ENCODE measurements around the gene ZNF580. TPM values are rescaled to one million over a fixed set of nuclear protein-coding genes. Genes with fewer than 3 reads are reported as not detected.
A peak's percentile ranks its signal among the peaks of the same experiment; 100 is the strongest.

The ZNF580 gene
- total and polyA plus RNA-seq, 10 of the 15 experiments (the other 5 are each of a cell fraction or from before 2014, with no cell fraction given): 2.3 to 31.8 (median 10.0) TPM

DNA sequence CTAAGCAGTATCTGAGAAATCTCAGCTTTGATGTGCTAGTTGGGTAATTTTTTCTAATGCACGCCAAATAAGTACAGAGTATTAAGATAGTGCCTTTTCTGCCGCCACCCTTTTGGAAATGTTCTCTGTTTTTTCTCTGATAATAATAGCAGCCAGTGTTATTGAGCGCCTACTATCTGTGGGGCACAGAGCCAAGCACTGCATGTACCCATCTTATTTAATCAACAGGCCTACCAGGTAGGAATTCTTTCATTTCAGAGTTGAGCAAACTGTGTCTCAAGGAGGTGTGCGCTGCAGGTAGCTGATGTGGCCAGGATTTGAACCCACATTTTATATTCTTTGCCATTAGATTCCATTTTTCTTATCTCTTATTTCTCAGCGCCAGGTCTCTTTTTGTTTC is 35.6 kb downstream of the ZNF580 start:
- Histone ChIP-seq H3K36me3 (ENCODE audit: control insufficient read depth in 2 of 2, insufficient read depth in 2 of 2, low read length in 1 of 2) (peaks cover 16 to 20% of the 10 kb centered on the region in 2 experiments), H3K27ac (ENCODE audit: control insufficient read depth, insufficient read depth) (peak overlapping the region; percentile 94), H3K79me2 (ENCODE audit: control insufficient read depth, insufficient read depth, low read length) (peaks cover 62% of the 10 kb centered on the region), H3K27me3 (replicated peaks in 1 of 2; ENCODE audit: control insufficient read depth in 2 of 2, insufficient read depth in 2 of 2, low read length in 1 of 2) (no peaks in the 10 kb centered on the region), H3K4me2 (ENCODE audit: control insufficient read depth, insufficient read depth) (peak overlapping the region; percentile 100), H2AFZ (ENCODE audit: control insufficient read depth, low read depth, low read length) (no peak overlapping the region), H3K9me3 (replicated peaks; ENCODE audit: control insufficient read depth, insufficient read depth, low read length) (no peaks in the 10 kb centered on the region), H3K4me3 (peak overlapping the region; percentile 92), H3K4me1 (ENCODE audit: control insufficient read depth, insufficient read depth, low read length) (peaks cover 29% of the 10 kb centered on the region), H3K9ac (ENCODE audit: control insufficient read depth, insufficient read depth, low read length) (peak overlapping the region; percentile 97), H4K20me1 (ENCODE audit: control insufficient read depth, insufficient read depth) (peaks cover 6% of the 10 kb centered on the region; the same call in 1 of the 2 replicates)
- TF ChIP-seq RELA (IDR thresholded peaks at IDR 0.05; ENCODE audit: borderline replicate concordance, partially characterized antibody): no peak
- no peak for TF ChIP-seq SUZ12 (IDR thresholded peaks at IDR 0.05; ENCODE audit: unreplicated experiment)
- TF ChIP-seq ESRRA (IDR thresholded peaks at IDR 0.05; ENCODE audit: low read length): no peak
- no peak for TF ChIP-seq E2F8 (IDR thresholded peaks at IDR 0.05; ENCODE audit: low read depth, partially characterized antibody)
- TF ChIP-seq PBX3 (IDR thresholded peaks at IDR 0.05; ENCODE audit: insufficient replicate concordance, low read depth, low read length): no peak
- TF ChIP-seq E4F1 (IDR thresholded peaks at IDR 0.05; ENCODE audit: borderline replicate concordance, partially characterized antibody): no peak
- TF ChIP-seq, protein P1, sequence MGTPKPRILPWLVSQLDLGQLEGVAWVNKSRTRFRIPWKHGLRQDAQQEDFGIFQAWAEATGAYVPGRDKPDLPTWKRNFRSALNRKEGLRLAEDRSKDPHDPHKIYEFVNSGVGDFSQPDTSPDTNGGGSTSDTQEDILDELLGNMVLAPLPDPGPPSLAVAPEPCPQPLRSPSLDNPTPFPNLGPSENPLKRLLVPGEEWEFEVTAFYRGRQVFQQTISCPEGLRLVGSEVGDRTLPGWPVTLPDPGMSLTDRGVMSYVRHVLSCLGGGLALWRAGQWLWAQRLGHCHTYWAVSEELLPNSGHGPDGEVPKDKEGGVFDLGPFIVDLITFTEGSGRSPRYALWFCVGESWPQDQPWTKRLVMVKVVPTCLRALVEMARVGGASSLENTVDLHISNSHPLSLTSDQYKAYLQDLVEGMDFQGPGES (IDR thresholded peaks at IDR 0.05): no peak
- no peak for TF ChIP-seq ZNF274 (IDR thresholded peaks at IDR 0.05; ENCODE audit: insufficient read depth, insufficient read length)
- no peak for TF ChIP-seq HDAC2 (IDR thresholded peaks at IDR 0.05)
- TF ChIP-seq, protein P2, sequence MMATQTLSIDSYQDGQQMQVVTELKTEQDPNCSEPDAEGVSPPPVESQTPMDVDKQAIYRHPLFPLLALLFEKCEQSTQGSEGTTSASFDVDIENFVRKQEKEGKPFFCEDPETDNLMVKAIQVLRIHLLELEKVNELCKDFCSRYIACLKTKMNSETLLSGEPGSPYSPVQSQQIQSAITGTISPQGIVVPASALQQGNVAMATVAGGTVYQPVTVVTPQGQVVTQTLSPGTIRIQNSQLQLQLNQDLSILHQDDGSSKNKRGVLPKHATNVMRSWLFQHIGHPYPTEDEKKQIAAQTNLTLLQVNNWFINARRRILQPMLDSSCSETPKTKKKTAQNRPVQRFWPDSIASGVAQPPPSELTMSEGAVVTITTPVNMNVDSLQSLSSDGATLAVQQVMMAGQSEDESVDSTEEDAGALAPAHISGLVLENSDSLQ (IDR thresholded peaks at IDR 0.05): no peak
- no peak for TF ChIP-seq EP300 (IDR thresholded peaks at IDR 0.05; ENCODE audit: borderline replicate concordance in 1 of 2, control insufficient read depth in 1 of 2, low read depth in 2 of 2, low read length in 2 of 2)
- no peak for TF ChIP-seq NRF1 (conservative IDR thresholded peaks at IDR 0.05; ENCODE audit: low read depth, low read length)
- CTCF ChIA-PET: interaction anchor here (0.7 to 3.3 kb wide), 7 partner anchors 19 to 173 kb away, joined by 3 to 14 read pairs (median 5); partner anchors contain the start of genes CCDC106 and U2AF2
- RAD21 ChIA-PET (ENCODE audit: unreplicated experiment): interaction anchor here (1.1 to 2.0 kb wide), 4 partner anchors 20 to 46 kb away, joined by 5 to 9 read pairs (median 8); partner anchors contain the start of gene U2AF2
- SMC1A ChIA-PET (ENCODE audit: uncharacterized antibody, unreplicated experiment): interaction anchor here (0.6 to 3.0 kb wide), 4 partner anchors 19 to 1207 kb away, joined by 3 to 11 read pairs (median 4); partner anchors contain the start of gene U2AF2
- TSS peak; percentile 55 for BruUV-seq (replicated peaks)
- intact Hi-C loops (cut with micrococcal nuclease; ENCODE audit: unreplicated experiment): loop anchor here (5.0 kb wide), 2 partner anchors 34 to 656 kb away; partner anchors contain the start of genes ZNF580 and ZNF581
- 17% methylated on average over 5 of the region's 5 CpGs for WGBS (ENCODE audit: insufficient coverage, insufficient replicate concordance, low lambda C conversion rate, missing lambda C conversion rate)
- no peak for FAIRE-seq
- POLR2A ChIA-PET: interaction anchor here (0.7 to 1.4 kb wide), 8 partner anchors 18 to 78 kb away, joined by 3 to 7 read pairs (median 4); partner anchors contain the start of genes U2AF2, ZNF581 and ZNF865
- in situ Hi-C loops (cut with MboI): loop anchor here (5.0 kb wide), 1 partner anchor 131 kb away; no protein-coding TSS in a partner anchor
- ATAC-seq: no peak
- no peak for DNase-seq (ENCODE audit: low read depth, low spot score)
